Neural progenitor cell (in vitro differentiated cells): ENCODE measurements around the gene KCNK5. TPM values are rescaled to one million over a fixed set of nuclear protein-coding genes. Genes with fewer than 3 reads are reported as not detected.

Source experiments
- DNase-seq: peaks from one replicate; pipeline ENCODE4 v3.0.0-alpha.2; 2016; ENCODE audit warnings: low spot score
- H2AFZ ChIP-seq: fragments of 200-600 bp; sonication (generic); replicated peaks from 2 replicates; pipeline ENCODE4 v1.6.1; 2016; ENCODE audit warnings: antibody characterized with exemption
- H3F3A ChIP-seq: fragments of 200-600 bp; sonication (generic); 2 replicates; pipeline ENCODE4 v1.6.1; 2016; ENCODE audit warnings: antibody characterized with exemption, low read depth
- H3K27ac ChIP-seq: fragments of 200-600 bp; sonication (generic); 2 replicates; pipeline ENCODE4 v1.5.1; 2016; ENCODE audit warnings: mild to moderate bottlenecking
- H3K27me3 ChIP-seq: fragments of 200-600 bp; sonication (generic); 2 replicates; pipeline ENCODE4 v1.6.1; 2016; ENCODE audit warnings: mild to moderate bottlenecking, moderate library complexity
- H3K36me3 ChIP-seq: fragments of 200-600 bp; sonication (generic); 2 replicates; pipeline ENCODE4 v1.5.1; 2016
- H3K4me1 ChIP-seq: fragments of 200-600 bp; sonication (generic); 2 replicates; pipeline ENCODE4 v1.6.1; 2016; ENCODE audit warnings: mixed run types
- H3K4me2 ChIP-seq: fragments of 200-600 bp; sonication (generic); 2 replicates; pipeline ENCODE4 v1.6.1; 2016
- H3K4me3 ChIP-seq: fragments of 200-600 bp; sonication (generic); 2 replicates; pipeline ENCODE4 v1.5.1; 2016
- H3K79me2 ChIP-seq: fragments of 200-600 bp; sonication (generic); 2 replicates; pipeline ENCODE4 v1.6.1; 2016; ENCODE audit warnings: low read depth
- H3K9ac ChIP-seq: fragments of 200-600 bp; sonication (generic); 2 replicates; pipeline ENCODE4 v1.6.1; 2016
- H3K9me3 ChIP-seq: fragments of 200-600 bp; sonication (generic); 2 replicates; pipeline ENCODE4 v1.5.1; 2016; ENCODE audit warnings: low read depth
- H4K20me1 ChIP-seq: fragments of 200-600 bp; sonication (generic); 2 replicates; pipeline ENCODE4 v1.6.1; 2016; ENCODE audit warnings: low read depth
- H3K27ac Mint-ChIP-seq: 3 replicates; pipeline ENCODE4 v1.8.0; 2021; ENCODE audit warnings: mixed read lengths
- H3K27me3 Mint-ChIP-seq: 2 replicates; pipeline ENCODE4 v1.8.0; 2022; ENCODE audit warnings: low read depth, mild to moderate bottlenecking, inconsistent platforms, moderate library complexity, mixed read lengths; ENCODE audit not compliant: insufficient read depth
- H3K36me3 Mint-ChIP-seq: 3 replicates; pipeline ENCODE4 v1.8.0; 2021; ENCODE audit warnings: mixed read lengths
- H3K4me1 Mint-ChIP-seq: 3 replicates; pipeline ENCODE4 v1.8.0; 2021; ENCODE audit warnings: mixed read lengths
- H3K4me3 Mint-ChIP-seq: 3 replicates; pipeline ENCODE4 v1.8.0; 2021; ENCODE audit warnings: mild to moderate bottlenecking, moderate library complexity, mixed read lengths
- H3K9me3 Mint-ChIP-seq: 3 replicates; pipeline ENCODE4 v1.8.0; 2020; ENCODE audit warnings: mixed read lengths
- CTCF ChIP-seq: fragments of 200-600 bp; sonication (generic); IDR thresholded peaks from 2 replicates; pipeline ENCODE4 v1.5.1; 2017; ENCODE audit warnings: antibody characterized with exemption, mild to moderate bottlenecking
- EZH2 ChIP-seq: fragments of 200-600 bp; sonication (generic); IDR thresholded peaks from 2 replicates; pipeline ENCODE4 v1.6.1; 2017; ENCODE audit warnings: antibody characterized with exemption, mild to moderate bottlenecking, moderate library complexity
- EZH2phosphoT487 ChIP-seq: fragments of 200-600 bp; sonication (generic); IDR thresholded peaks from 2 replicates; pipeline ENCODE4 v1.6.1; 2017; ENCODE audit warnings: antibody characterized with exemption
- total RNA-seq: library from RNA; depleted of rRNA; stranded (reverse); fragments of >200 nt; gene quantifications from 2 replicates; pipeline ENCODE4 v1.2.3, GENCODE V29; 2015; ENCODE audit warnings: low replicate concordance

KCNK5 gene
- total RNA-seq, 1 donor from 2014 or later = 5.7 TPM

- no peak overlapping the region for H3K27ac Mint-ChIP-seq
- H3K27ac ChIP-seq = no peak overlapping the region
- H3K4me1 Mint-ChIP-seq = peaks cover 8% of the 10 kb centered on the region
Observed at GRCh38 chr6:39199976-39200375, 29.3 kb downstream of the KCNK5 start.

GRCh38 chr6:39199231-39199940, 29.9 kb downstream of the KCNK5 start:
- H3K36me3 ChIP-seq = no peaks in the 10 kb centered on the region
- no peak overlapping the region for H3K4me3 ChIP-seq
- H3F3A ChIP-seq = peaks cover 2% of the 10 kb centered on the region
- H2AFZ ChIP-seq = no peak overlapping the region
- Mint-ChIP-seq H3K4me1 (peaks cover 4% of the 10 kb centered on the region), H3K9me3 (no peaks in the 10 kb centered on the region), H3K27ac (no peak overlapping the region), H3K4me3 (no peak overlapping the region), H3K27me3 (peaks cover 3% of the 10 kb centered on the region), H3K36me3 (peaks cover 8% of the 10 kb centered on the region)
- H3K4me1 ChIP-seq = peaks cover 14% of the 10 kb centered on the region
- no peak for TF ChIP-seq EZH2phosphoT487
- TF ChIP-seq EZH2 = no peak
- TF ChIP-seq CTCF = no peak
- H3K9me3 ChIP-seq = no peaks in the 10 kb centered on the region
- peaks cover 3% of the 10 kb centered on the region for H4K20me1 ChIP-seq
- no peak overlapping the region for H3K27ac ChIP-seq
- H3K79me2 ChIP-seq = no peaks in the 10 kb centered on the region
- no peak for DNase-seq
- no peak overlapping the region for H3K9ac ChIP-seq
- H3K27me3 ChIP-seq = no peaks in the 10 kb centered on the region
- H3K4me2 ChIP-seq = no peak overlapping the region

More at GRCh38 chr6:39199976-39200375, 29.3 kb downstream of the KCNK5 start:
- Mint-ChIP-seq H3K36me3 (peaks cover 3% of the 10 kb centered on the region), H3K27me3 (peaks cover 2% of the 10 kb centered on the region), H3K9me3 (no peaks in the 10 kb centered on the region), H3K4me3 (no peak overlapping the region)
- H3K79me2 ChIP-seq = no peaks in the 10 kb centered on the region
- H3K27me3 ChIP-seq = no peaks in the 10 kb centered on the region
- no peak for DNase-seq
- H3K36me3 ChIP-seq = no peaks in the 10 kb centered on the region
- no peak overlapping the region for H3K9ac ChIP-seq
- no peak overlapping the region for H2AFZ ChIP-seq
- H3F3A ChIP-seq = peaks cover 8% of the 10 kb centered on the region
- no peak overlapping the region for H3K4me3 ChIP-seq
- TF ChIP-seq CTCF = no peak
- TF ChIP-seq EZH2 = no peak
- no peaks in the 10 kb centered on the region for H3K9me3 ChIP-seq
- H4K20me1 ChIP-seq = peaks cover 7% of the 10 kb centered on the region
- no peak overlapping the region for H3K4me2 ChIP-seq
- peaks cover 20% of the 10 kb centered on the region for H3K4me1 ChIP-seq

- H3K4me2 ChIP-seq = no peak overlapping the region
- no peaks in the 10 kb centered on the region for H3K36me3 ChIP-seq
- H3K27me3 ChIP-seq = no peaks in the 10 kb centered on the region
- H3K9ac ChIP-seq = no peak overlapping the region
- no peak for TF ChIP-seq EZH2phosphoT487
- TF ChIP-seq CTCF = no peak
- TF ChIP-seq EZH2 = no peak
- peaks cover 4% of the 10 kb centered on the region for H3K27me3 Mint-ChIP-seq
- peaks cover 4% of the 10 kb centered on the region for H3K4me1 Mint-ChIP-seq
- no peaks in the 10 kb centered on the region for H3F3A ChIP-seq
- no peak overlapping the region for H3K27ac Mint-ChIP-seq
- H3K4me3 Mint-ChIP-seq = no peak overlapping the region
- peaks cover 12% of the 10 kb centered on the region for H3K4me1 ChIP-seq
- H3K4me3 ChIP-seq = no peak overlapping the region
- no peaks in the 10 kb centered on the region for H4K20me1 ChIP-seq
- no peak for DNase-seq
- peaks cover 10% of the 10 kb centered on the region for H3K36me3 Mint-ChIP-seq
- H3K27ac ChIP-seq = no peak overlapping the region
- H3K9me3 ChIP-seq = no peaks in the 10 kb centered on the region
- no peaks in the 10 kb centered on the region for H3K9me3 Mint-ChIP-seq
- no peaks in the 10 kb centered on the region for H3K79me2 ChIP-seq
- no peak overlapping the region for H2AFZ ChIP-seq
Observed at GRCh38 chr6:39198528-39198927, 30.7 kb downstream of the KCNK5 start.
